Activated B cell treated with CpG ODN at 0.5 μM for 24 hours (primary cell): ENCODE data around the gene SIRPB1. TPM values are rescaled to one million over a fixed set of nuclear protein-coding genes. Genes with fewer than 3 reads are reported as not detected.

Experiments
- ATAC-seq: fragments of 200-7000 bp; cut with Tn5 transposase; one replicate; pipeline ENCODE4 v1.10.0; 2021; ENCODE audit warnings: low read depth, mild to moderate bottlenecking, moderate library complexity
- CTCF ChIA-PET: fragments of 350-600 bp; sonication (Branson Sonifier 250); formaldehyde crosslinking; loops from one replicate; lab custom pipeline; 2021; ENCODE audit warnings: antibody characterized with exemption; lab: Charles Lee
- POLR2A ChIA-PET: fragments of 350-600 bp; sonication (Branson Sonifier 250); formaldehyde crosslinking; loops from one replicate; lab custom pipeline; 2021; ENCODE audit warnings: antibody characterized with exemption; lab: Charles Lee
- DNase-seq: peaks from one replicate; pipeline ENCODE4 v3.0.0; 2022
- H3K27ac Mint-ChIP-seq: one replicate; pipeline ENCODE4 v1.8.0; 2020; ENCODE audit warnings: mixed read lengths
- H3K27me3 Mint-ChIP-seq: one replicate; pipeline ENCODE4 v1.8.0; 2021; ENCODE audit warnings: mixed read lengths
- H3K36me3 Mint-ChIP-seq: one replicate; pipeline ENCODE4 v1.8.0; 2021; ENCODE audit warnings: low read depth, mixed read lengths
- H3K4me1 Mint-ChIP-seq: one replicate; pipeline ENCODE4 v1.8.0; 2021; ENCODE audit warnings: mixed read lengths
- H3K4me3 Mint-ChIP-seq: one replicate; pipeline ENCODE4 v1.8.0; 2020; ENCODE audit warnings: mild to moderate bottlenecking, mixed read lengths
- H3K9me3 Mint-ChIP-seq: one replicate; pipeline ENCODE4 v1.8.0; 2020; ENCODE audit warnings: mixed read lengths
- intact Hi-C: fragments of 100-400 bp; cut with micrococcal nuclease; formaldehyde crosslinking; loops from one replicate; pipeline ENCODE4 v1.15.1; 2024
- total RNA-seq: library from RNA; stranded (reverse); gene quantifications from 2 replicates; pipeline ENCODE4 v1.2.3, GENCODE V29; 2022
- TF ChIP-seq, protein P1 (sequence below): fragments of 200-600 bp; IDR thresholded peaks from one replicate; pipeline ENCODE4 v1.8.0; 2022; ENCODE audit warnings: antibody characterized with exemption, mild to moderate bottlenecking

SIRPB1 gene
- total RNA-seq, 1 donor from 2014 or later: 1.1 TPM

- H3K9me3 Mint-ChIP-seq: no peaks in the 10 kb centered on the region
- H3K36me3 Mint-ChIP-seq: no peaks in the 10 kb centered on the region
- ChIA-PET CTCF (no interaction called here), POLR2A (no interaction called here)
- intact Hi-C loops: loop anchor here (10.0 kb wide), 1 partner anchor 102 kb away; no protein-coding TSS in a partner anchor
- ATAC-seq: no peak
- no peaks in the 10 kb centered on the region for H3K27me3 Mint-ChIP-seq
- TF ChIP-seq, protein P1, sequence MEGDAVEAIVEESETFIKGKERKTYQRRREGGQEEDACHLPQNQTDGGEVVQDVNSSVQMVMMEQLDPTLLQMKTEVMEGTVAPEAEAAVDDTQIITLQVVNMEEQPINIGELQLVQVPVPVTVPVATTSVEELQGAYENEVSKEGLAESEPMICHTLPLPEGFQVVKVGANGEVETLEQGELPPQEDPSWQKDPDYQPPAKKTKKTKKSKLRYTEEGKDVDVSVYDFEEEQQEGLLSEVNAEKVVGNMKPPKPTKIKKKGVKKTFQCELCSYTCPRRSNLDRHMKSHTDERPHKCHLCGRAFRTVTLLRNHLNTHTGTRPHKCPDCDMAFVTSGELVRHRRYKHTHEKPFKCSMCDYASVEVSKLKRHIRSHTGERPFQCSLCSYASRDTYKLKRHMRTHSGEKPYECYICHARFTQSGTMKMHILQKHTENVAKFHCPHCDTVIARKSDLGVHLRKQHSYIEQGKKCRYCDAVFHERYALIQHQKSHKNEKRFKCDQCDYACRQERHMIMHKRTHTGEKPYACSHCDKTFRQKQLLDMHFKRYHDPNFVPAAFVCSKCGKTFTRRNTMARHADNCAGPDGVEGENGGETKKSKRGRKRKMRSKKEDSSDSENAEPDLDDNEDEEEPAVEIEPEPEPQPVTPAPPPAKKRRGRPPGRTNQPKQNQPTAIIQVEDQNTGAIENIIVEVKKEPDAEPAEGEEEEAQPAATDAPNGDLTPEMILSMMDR: no peak
- H3K4me3 Mint-ChIP-seq: no peak overlapping the region
- H3K4me1 Mint-ChIP-seq: no peaks in the 10 kb centered on the region
- no peak overlapping the region for H3K27ac Mint-ChIP-seq
- no peak for DNase-seq
These were observed 17.4 kb upstream of the SIRPB1 start for GRCh38 chr20:1637226-1637625.

DNA sequence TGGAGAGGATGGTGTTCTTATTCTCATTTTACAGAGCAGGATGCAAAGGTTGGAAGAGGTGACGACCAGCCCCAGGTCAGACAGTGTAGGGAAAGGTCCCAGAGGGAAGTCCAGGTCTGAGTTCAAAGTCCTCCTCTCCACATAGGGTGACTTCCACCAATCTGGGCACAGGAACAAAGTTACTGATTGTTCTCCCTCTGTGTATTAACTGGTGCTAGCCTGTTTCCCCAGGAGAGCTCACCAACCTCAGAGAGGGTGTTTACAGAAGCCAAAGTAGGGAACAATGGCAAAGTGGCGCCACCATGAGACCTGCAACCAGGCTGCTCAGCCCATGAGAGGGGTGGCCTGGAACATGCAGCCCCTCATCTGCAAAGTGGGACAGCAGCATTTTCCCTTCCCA lies 16.8 kb upstream of the SIRPB1 start:
- Mint-ChIP-seq H3K4me1 (no peaks in the 10 kb centered on the region), H3K27ac (no peak overlapping the region), H3K4me3 (no peak overlapping the region), H3K9me3 (no peaks in the 10 kb centered on the region), H3K36me3 (no peaks in the 10 kb centered on the region), H3K27me3 (no peaks in the 10 kb centered on the region)
- ChIA-PET POLR2A (no interaction called here), CTCF (no interaction called here)
- TF ChIP-seq, protein P1: no peak
- ATAC-seq: no peak
- intact Hi-C loops: loop anchor here (10.0 kb wide), 1 partner anchor 102 kb away; no protein-coding TSS in a partner anchor
- DNase-seq: no peak

DNA sequence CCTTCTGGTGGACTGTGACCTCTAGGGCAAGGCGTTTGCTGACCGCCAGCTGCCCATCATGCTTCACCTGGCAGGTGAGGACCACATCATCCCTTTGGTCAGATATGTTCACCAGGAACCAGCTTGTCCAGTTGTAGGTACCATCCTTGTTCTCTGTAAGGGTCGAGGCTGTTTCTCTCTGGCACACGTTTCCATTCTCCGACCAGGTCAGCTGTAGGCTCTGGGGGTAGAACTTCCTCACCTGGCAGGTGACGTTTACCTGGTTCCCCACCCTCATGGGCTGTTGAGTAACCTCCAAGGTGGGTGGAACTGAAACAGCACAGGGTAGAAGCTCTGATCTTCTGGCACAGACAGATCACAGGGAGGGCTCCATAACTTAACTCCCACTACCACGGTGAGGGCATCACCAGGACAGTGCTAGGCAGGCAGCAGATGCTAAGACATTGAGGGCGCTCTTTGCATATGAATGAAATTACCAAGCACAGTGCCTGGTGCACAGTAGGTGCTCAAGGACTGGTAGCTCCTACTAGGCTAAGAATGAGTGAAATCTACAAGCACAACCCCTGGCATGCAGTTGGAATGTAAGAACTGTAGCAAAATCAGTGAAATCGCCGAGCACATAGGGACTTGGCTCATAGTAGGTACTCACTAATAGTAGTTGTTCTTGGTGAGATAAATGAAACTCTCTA lies 15.6 kb upstream of the SIRPB1 start:
- TF ChIP-seq, protein P1: no peak
- POLR2A ChIA-PET: no interaction called here

GRCh38 chr20:1633535-1633934 lies 13.7 kb upstream of the SIRPB1 start:
- H3K27ac Mint-ChIP-seq: no peak overlapping the region
- ATAC-seq: no peak
- no peak overlapping the region for H3K4me3 Mint-ChIP-seq
- no peaks in the 10 kb centered on the region for H3K36me3 Mint-ChIP-seq
- intact Hi-C loops: loop anchor here (10.0 kb wide), 1 partner anchor 99 kb away; no protein-coding TSS in a partner anchor
- CTCF ChIA-PET: no interaction called here
- H3K27me3 Mint-ChIP-seq: no peaks in the 10 kb centered on the region
- no peaks in the 10 kb centered on the region for H3K9me3 Mint-ChIP-seq
- POLR2A ChIA-PET: no interaction called here
- no peak for DNase-seq
- TF ChIP-seq, protein P1: no peak
- H3K4me1 Mint-ChIP-seq: no peaks in the 10 kb centered on the region

More for the DNA sequence above, 15.6 kb upstream of the SIRPB1 start:
- Mint-ChIP-seq H3K9me3 (no peaks in the 10 kb centered on the region), H3K27me3 (no peaks in the 10 kb centered on the region), H3K27ac (no peak overlapping the region), H3K4me3 (no peak overlapping the region), H3K4me1 (no peaks in the 10 kb centered on the region), H3K36me3 (no peaks in the 10 kb centered on the region)
- CTCF ChIA-PET: no interaction called here
- intact Hi-C loops: loop anchor here (10.0 kb wide), 1 partner anchor 101 kb away; no protein-coding TSS in a partner anchor
- ATAC-seq (no peak), DNase-seq (no peak)

- no peaks in the 10 kb centered on the region for H3K9me3 Mint-ChIP-seq
- POLR2A ChIA-PET: no interaction called here
- H3K27ac Mint-ChIP-seq: no peak overlapping the region
- H3K4me1 Mint-ChIP-seq: no peaks in the 10 kb centered on the region
- no peak overlapping the region for H3K4me3 Mint-ChIP-seq
- intact Hi-C loops: loop anchor here (10.0 kb wide), 1 partner anchor 97 kb away; no protein-coding TSS in a partner anchor
- H3K36me3 Mint-ChIP-seq: no peaks in the 10 kb centered on the region
- DNase-seq (no peak), ATAC-seq (no peak)
- TF ChIP-seq, protein P1: no peak
- no peaks in the 10 kb centered on the region for H3K27me3 Mint-ChIP-seq
- CTCF ChIA-PET: no interaction called here
These were observed 12.4 kb upstream of the SIRPB1 start for GRCh38 chr20:1632178-1632577.
